ENCODE results near the gene ZNF724.

Gene ZNF724

GRCh38 chr19:23222998-23223652 is 27.1 kb downstream of the ZNF724 start:
- DNase-seq (ENCODE audit: low spot score): no peak
- no peak for TF ChIP-seq CTCF (IDR thresholded peaks at IDR 0.05)
- Histone ChIP-seq H3K4me3 (no peak overlapping the region), H3K27ac (no peak overlapping the region)

DNA sequence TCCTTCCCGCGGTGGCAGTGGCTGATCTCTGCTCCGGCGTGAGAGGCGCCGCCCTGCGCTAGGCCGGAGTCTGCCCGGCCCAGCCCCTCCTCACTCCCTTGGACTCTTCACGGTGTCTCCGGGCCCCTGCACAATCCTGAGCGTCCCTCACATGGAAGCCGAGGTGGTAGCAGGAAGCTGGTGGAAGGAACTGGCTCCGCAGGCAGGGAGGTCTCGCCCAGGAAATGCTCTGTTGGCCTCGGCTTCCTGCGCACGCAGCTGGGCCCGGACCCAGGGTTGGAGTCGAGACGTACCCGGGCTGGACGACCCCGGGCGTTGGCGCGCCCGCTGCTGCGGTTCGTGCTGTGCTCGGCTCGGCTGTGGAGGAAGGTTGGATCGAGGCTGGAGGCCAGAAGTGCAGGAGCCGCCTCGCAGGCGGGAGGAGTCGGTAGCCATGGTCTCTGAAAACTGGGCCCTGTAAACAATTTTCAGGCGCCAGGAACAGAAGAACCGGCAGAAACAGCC is 46.3 kb downstream of the ZNF724 start:
- no peak for TF ChIP-seq CTCF (IDR thresholded peaks at IDR 0.05)
- Histone ChIP-seq H3K4me3 (peak overlapping the region; percentile 62), H3K27ac (peak overlapping the region in 1 of 2 donors; percentile 36)
- no peak for DNase-seq (ENCODE audit: low spot score)

GRCh38 chr19:23190341-23190740 is 59.9 kb downstream of the ZNF724 start:
- no peak overlapping the region for H3K4me3 ChIP-seq
- DNase-seq (ENCODE audit: low spot score): no peak
- no peak for TF ChIP-seq CTCF (IDR thresholded peaks at IDR 0.05)
- no peak overlapping the region for H3K27ac ChIP-seq

DNA sequence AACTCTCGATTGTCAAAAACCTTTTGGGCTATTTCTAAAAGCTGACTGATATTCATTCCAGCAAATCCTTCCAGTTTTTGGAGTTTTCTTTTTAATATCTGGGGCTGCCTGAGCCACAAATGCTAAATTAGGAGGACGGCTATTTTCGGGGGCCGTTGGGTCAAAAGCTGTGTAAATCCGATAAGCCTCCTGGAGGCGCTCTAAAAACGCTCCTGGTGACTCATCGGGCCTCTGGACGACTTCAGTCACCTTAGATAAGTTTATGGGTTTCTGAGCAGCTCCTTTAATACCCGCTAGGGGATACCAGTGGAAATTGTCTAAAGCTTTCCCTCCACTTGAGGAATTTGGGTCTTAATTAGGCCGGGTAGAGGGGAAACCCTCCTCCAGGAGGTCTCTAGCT is 66.9 kb downstream of the ZNF724 start:
- no peak for TF ChIP-seq CTCF (IDR thresholded peaks at IDR 0.05)
- DNase-seq (ENCODE audit: low spot score): no peak
- Histone ChIP-seq H3K27ac (no peak overlapping the region), H3K4me3 (no peak overlapping the region)
